OCI-M2 (cell line): ENCODE measurements around the gene DDC.

Experiments used
- DNase-seq: peaks from one replicate; lab custom pipeline; 2025; ENCODE audit not compliant: unreplicated experiment; lab: John Stamatoyannopoulos, UW

The DDC gene, protein sequence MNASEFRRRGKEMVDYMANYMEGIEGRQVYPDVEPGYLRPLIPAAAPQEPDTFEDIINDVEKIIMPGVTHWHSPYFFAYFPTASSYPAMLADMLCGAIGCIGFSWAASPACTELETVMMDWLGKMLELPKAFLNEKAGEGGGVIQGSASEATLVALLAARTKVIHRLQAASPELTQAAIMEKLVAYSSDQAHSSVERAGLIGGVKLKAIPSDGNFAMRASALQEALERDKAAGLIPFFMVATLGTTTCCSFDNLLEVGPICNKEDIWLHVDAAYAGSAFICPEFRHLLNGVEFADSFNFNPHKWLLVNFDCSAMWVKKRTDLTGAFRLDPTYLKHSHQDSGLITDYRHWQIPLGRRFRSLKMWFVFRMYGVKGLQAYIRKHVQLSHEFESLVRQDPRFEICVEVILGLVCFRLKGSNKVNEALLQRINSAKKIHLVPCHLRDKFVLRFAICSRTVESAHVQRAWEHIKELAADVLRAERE

DNA sequence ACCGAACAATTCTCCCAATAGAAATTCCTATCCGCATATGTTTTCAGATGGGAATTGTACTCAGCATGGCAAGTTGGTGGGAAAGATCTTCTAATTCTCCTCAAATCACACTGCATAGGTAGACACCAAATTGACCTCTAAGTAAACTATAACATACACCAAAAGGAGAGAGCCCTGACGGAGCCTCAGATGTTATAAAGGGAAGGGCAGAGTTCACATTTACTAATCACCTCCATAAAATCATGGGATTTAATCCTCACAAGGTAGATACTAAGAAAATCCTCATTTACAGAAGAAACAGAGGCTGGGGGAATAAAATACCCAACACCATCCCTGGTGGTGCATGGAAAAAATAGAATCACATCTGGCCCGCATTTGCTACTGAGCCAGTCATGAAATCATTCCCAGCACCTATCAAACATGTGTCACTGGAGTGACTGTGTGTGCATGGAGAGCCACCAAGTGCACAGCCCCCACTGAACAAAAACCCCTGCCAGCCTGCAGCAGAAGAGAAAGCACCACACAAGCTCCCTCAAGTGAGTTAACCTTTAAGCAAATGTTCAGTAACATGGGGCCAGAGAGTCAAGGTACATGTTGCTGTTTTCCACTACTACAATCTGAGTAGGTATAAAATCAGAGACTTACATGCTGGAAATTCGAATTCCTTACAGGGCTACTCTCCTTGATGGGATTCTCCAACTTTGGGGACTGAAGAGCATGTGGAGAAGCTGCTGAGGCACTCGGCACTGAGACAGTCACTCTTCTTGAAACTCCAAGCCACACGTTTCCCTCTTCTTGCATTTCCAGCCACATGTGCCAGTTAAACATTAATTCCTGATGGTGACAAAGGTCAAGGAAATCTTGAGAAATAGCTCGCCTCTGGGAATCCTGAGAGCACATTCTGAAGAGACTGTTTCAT, at the start of gene DDC:
Gene DDC, minus strand, starts transcription at position 766 of the 919 bp plus-strand sequence. CDS start 21,320 bp downstream, outside the sequence.
- no peak for DNase-seq

DNA sequence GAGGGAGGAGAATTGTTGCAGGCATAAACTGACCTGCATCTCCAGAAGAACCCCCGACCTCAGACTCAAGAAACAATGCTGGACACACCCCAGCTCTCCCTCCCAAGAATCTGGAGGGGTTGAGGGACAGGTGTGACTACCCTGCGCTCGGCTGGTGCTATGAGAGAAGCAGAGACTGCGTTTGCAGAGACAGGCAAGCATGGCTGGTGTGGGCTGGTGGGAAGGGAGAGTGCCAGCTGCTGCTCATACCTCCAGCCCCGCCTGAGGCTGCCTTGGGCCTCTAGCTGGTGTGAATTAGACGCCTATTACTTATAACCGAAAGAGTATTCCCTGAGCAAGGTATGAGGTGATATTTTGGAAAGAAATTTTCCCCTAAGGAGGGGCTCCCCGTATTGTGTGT, 48.3 kb upstream of the DDC start:
- no peak for DNase-seq

DNA sequence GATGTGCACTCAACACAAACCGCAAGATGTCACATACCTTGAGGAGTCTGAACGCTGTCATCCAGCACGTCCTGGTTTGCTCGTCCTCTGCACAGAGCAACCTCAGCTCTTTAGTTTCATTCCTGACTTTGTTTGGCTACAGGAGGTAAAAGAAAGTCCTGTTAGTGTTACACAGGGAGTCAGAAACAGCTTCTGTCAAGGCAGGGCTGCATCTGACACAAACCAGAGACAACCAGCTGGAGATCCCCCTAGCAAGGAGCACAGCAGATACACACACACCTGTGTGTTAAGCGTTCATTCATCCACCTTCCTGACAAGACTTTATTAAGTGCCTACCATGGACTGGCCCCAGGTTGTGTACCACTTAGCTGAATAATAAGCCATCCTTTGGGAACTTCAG, 47.5 kb upstream of the DDC start:
- no peak for DNase-seq

DNA sequence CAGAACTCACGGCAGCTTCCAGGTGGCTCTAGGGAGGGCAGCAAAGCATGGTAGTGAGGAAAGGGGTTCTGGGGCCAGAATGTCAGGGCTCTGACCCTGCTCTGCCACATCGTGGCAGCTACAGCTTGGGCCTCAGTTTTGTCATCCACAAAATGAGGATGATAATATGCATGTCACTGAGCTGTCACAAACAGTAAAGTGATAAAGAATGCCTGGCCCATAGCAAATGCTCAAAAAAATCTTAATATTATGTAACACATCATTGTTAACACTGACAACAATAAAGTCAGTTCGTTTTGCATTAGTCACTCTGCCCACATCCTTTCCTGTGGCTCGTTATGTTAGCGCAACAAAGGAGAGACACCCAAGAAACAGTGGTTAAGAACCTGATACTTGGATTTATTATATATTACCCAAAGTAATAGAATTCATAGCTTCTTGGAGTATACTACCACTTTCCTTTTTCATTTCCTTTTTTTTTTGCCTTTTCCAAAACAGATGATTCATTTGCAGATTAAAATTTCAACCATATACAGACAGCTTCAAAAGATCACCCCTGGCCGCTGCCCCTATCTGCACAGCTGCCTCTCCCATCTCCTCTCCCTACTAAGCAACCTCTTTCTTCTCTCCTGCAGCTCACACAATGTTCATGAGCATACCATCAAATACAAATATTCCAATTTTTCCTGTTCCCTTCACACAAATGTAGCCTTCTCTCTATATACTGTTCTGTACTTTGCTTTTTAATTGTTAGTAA, 45.5 kb upstream of the DDC start:
- no peak for DNase-seq

DNA sequence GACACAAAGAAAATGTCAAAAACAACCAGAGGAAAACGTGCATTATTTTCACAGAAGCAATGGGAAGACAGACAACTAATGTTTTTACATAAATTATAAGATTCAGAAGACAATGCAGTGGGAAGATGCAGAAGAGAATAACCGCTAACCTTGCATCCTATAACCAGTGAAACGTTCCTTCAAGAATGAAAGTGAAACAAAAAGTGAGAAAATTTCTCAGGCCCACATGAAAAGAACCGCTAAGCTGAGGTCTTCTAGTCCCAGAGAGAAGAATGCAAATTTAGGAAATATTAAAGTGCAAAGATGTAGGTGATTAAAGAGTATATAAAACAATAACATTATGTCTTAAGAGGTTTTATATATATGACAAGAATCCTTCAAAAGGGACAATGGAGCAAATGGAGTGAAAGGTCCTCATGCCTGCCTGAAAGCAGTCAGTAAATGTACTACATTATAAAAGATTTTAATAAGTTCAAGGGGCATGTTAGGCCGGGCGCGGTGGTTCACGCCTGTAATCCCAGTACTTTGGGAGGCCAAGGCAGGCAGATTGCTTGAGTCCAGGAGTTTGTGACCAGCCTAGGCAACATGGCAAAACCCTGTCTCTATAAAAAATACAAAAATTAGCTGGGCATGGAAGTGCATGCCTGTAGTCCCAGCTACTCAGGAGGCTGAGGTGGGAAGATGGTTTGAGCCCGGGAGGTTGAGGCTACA, 43.1 kb upstream of the DDC start:
- DNase-seq = no peak

DNA sequence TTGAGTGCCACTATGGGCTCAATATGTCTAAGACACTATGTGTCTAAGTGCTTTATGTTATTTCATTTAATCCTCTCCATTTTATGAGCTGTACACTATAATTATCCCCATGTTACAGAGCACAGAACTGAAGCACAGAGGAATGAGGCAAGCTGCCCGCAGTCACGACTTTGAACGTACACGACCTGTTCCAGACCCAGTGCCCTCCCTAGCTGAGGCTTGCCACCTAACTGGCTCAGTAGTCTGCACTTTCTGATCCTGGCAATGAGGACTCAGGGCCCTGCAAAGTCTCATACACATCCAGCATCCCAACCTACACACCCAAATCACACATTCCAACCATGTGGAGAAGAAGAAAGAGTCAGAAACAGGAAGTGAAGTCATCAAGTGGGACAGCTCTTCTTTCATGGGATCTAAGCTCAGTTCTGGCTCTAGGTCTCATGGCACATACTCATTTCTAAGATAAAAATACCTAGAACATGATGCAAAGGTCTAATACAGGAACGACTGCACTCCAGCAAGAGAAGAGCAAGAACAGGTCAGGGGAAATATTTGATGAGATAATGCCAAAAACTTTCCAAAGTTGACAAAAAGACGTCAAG, 42.4 kb upstream of the DDC start:
- DNase-seq = no peak

DNA sequence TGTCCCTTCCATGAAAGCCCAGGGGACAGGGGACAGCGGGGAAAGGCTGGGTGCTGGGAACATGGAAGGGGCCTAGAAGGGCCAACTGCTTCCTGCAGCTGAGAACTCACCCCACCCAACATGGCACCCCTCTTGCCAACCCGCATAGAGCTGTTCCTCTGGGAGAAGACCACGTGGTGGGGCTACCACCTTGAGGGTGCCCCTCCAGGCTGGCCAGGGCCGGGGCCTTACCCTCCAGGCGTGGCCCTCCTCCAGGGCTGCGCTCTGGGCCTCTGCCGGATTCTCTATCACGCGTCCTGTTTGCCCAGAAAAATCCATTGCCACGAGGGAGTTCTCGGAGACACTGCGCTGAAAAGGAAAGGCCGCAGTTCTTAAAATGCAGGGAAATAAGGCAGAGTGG, 39.9 kb upstream of the DDC start:
- no peak for DNase-seq

DNA sequence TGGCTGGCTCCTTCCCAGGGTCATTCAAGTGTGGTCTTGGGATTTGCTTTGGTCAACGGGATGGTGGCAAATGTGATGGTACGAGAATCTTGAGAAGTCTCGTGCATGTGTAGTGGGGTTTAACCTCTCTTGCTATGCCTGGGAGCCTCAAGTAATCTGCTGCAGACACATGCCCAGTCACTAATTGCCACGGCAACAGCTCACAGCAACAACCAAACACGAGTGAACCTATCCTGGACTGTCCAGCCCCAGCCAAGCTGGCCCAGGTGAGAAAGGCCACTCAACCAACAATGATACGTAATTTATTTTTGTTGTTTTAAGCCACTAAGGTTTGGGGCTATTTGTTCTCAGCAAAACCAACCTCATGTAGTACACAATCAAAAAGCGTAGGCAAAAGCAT, 38.1 kb upstream of the DDC start:
- no peak for DNase-seq

DNA sequence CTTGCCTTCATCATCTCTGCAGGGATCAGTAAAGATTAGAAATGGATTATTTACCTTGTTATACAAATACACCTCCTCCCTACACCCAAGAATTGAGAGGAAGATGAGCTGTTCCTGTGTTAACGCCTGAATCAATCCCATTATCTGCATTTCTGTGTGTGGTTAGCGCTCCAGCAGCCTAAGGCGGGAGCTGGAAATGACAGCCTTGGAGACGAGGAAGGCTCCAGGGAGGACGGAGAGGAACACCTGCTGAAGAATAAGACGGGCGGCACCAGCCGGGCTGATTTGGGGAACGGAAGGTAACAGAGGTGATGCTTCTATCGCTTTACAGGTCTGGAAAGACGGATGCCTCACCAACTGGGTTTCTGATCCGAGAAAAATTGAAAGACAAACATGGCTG, 34.2 kb upstream of the DDC start:
- DNase-seq = no peak

DNA sequence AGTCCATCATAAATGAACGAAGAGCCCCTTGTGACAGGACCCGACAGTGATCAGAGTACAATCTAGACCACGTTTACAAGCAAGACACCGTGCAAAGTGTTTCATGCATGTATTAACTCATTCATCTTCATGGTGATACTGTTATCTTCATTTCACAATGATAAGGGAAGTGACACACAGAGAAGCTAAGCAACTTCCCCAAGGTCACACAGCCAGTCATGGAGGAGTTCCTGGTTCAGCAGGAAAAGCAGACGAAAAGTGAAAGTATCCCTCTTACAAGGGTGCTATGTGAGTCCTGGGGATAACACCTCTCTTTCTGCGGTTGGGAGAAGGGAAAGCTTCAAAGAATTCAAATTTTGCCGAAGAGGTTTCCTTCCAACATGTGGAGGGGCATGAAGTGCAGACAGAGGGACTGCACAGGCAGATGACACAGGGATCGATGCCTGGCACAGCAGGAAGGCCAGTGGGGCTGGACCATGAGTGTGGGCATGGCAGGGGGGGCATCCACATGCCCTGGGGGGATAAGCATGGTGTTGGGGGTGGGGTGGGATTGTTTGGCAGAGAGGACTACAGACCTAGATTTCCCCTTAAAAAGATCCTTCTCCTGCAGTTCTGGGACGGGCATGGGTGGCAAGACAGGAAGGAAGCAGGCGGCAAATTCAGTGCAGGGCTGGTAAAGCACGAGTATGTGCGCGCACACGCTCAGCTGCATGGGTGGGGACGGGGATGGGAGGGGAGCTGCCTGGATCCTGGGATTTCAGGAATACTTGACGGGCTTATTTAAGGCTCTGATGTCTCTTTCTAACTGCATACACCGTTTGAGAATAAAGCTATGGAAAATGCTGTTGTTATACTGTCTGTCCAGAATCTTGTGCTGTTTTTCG, 33.5 kb upstream of the DDC start:
- DNase-seq = no peak

DNA sequence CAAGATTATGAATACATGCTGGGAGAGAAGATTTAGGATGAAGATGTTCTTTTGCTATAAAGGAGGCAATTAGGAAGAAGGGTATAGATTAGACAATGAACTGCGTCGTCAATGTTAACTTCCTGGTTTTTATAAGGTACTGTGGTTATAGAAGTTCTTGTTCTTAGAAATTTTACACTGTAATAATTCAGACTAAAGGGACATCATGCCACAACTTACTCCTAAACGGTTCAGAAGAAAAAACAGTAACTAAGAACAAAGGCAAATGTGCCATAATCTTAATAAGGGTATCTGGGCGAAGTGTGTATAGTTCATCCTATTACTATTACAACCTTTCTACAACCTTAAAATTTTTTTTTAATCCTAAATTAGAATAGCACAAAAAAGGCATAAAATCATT, 31.3 kb upstream of the DDC start:
- no peak for DNase-seq

DNA sequence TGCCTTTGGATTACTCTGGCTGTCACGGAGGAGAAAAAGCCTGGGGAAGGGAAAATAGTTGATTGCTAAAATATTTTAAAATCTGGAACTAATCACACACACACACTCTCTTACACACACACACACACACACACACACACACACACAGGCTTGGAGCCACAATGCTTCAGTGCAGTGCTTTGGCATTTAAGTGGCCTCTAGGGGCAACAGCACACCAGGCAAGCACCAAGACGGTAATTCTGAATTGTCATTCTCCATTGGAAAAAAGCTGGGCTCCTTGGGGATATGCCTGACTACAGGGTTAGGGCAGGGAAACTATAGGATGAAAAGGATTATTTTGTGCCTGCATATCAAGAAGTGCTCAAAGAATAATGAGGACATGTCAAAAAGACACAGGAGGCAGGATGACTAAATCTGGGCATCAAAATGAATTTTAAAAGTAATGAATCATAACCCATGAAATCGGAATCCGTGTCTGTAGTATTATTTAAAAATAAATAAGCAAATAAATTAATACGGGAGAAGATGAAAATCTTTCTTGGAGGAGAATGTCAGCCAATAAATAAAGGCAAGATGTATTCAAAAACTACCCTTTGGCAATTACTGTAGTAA, 30.4 kb upstream of the DDC start:
- no peak for DNase-seq

DNA sequence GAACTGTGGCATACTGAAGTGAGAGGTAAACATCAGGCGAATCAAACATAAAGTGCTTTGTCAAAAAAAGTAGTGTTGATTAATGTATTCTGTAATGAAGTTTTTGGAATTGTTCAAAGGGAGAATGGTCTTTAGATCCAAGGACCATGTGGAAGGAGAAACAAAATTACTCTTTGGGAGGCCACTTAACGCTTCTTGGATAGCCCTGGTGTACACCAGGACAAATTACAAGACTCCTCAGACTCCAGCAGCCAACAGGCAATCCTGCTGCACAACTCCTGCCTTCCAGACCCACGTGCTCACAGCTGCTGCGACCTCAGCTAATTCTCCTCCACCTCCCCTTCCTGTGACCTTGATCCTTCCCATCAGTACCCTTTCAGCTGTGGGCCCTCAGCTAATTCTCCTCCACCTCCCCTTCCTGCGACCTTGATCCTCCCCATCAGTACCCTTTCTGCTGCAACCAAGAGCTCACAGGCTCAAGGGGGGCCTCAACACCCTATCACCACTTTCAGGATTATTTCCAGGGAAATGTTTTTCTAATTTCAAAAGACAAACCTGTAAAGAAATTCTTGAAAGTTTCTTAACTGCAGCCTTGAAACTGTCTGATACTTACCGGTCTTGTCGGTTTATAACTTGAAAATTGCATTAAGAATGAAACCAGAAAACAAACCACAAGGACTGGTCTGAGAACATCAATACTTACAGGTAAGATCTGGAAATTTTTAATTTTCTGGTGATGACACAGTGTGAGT, 29.7 kb upstream of the DDC start:
- DNase-seq = no peak

DNA sequence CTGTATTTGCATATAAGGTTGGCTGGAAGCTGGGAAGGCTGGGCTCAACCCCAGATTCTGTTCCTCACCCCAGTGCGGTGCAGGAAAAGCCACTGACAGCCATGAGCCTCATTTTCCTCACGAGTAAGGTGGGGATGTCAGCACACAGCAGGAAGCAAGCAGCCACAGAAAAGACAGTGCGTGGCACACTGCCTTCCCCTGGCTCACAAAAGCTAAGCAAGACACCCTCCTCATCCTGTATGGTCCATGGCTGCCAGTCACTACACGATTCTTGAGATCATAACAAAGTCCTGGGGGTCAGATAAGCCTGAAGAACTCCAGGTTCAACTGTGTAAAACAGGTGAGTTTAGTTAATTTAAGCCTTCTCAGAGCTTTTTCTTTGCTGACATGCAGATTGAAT, 28.9 kb upstream of the DDC start:
- DNase-seq = no peak

DNA sequence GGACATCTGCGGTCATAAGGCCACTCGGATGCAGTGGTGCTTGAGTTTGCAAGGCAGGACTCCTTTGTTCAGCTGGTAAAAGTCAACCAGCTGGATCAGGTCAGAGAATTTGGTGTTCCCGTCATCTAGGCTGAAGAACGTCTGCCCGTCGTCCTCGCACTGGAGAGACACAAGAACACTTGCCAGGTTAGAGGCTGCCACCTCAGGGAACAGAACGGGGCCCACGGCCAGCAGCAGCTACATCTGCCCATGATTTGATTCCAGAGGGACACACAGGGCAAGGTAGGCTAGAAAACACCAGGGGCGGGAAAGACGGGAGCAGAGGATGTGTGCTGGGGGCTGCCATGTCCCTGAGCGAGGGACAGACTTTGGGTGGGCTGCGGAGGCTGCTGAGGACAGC, 27.7 kb upstream of the DDC start:
- DNase-seq = no peak

DNA sequence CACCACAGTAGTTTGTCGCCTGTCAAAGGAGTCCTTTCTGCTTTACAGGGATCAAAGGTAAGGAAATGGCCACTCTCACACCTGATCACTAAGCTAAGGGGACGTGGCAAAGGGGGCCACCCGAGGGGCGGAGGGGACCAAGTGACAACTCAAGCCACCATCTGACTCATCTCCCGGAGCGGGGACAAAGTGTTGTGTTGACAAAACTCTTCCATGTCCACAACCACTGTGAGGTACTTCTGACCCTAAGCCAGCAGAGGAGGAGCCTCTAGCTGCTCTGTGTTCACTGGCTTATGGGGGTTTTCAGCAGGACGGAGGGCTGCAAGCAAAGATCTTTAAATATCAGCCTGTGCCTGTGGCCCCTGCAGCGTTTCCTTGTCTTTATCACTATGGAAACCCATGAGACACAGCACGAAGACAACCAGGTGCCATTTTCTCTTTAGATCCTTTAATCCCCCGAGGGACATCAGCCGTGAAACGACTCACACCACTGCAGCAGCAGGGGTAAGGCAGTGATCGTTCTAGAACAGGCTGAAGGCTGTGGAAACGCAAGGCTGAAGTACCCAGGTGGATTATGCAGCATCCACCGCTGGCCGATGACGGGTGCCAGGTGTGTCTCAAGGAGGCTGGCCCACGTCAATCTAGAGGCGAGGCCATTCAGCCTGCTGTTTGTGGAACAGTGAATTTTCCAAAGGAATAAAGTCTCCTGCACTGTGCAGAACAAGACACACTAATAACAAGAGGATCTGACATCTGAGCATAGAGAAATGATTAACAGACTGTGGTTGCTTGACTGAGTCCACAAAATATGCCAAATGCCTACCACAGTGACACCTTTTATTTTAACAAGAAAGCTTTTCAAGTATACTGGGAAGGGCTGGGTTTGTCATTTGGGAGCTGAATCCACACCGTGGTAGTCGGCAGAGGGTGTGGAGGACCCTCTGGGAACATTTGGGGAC, 26.6 kb upstream of the DDC start:
- DNase-seq = no peak

DNA sequence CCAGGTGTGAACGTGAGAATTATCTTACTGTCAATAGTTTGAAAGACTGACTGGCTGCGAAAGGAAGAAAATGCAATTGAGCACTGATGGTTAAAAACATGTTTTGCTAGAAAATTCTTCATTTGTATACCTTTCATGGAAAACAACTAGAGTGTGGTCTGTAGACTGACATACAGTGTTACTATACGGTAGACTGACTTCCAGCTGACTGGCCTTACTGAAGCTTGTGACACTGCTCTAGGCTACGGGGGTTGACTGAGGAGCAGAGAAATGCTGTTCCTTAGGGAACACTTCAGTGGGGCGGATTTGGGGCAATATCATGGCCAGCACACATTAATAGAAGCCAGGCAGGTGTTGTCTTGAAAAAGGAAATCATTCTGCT, 25.9 kb upstream of the DDC start:
- no peak for DNase-seq
